SK-N-SH treated with all-trans-retinoic acid at 6 μM for 48 hours (cell line): ENCODE measurements around the gene TMEM235.

Source experiments
- ATAC-seq: fragments of 200-7000 bp; cut with Tn5 transposase; 3 replicates; pipeline ENCODE4 v1.9.1; 2020; ENCODE audit warnings: mild to moderate bottlenecking, moderate library complexity
- ARNTL ChIP-seq: fragments of 450-650 bp; formaldehyde crosslinking; IDR thresholded peaks from 2 replicates; pipeline ENCODE4 v1.5.0; 2020; ENCODE audit warnings: low read depth, mild to moderate bottlenecking, moderate library complexity, borderline replicate concordance
- BACH2 ChIP-seq: fragments of 250-450 bp; sonication (Bioruptor Pico); IDR thresholded peaks from 2 replicates; pipeline ENCODE4 v1.9.0; 2021; ENCODE audit warnings: mild to moderate bottlenecking, borderline replicate concordance
- CREB5 ChIP-seq: fragments of 250-450 bp; sonication (Bioruptor Pico); IDR thresholded peaks from 2 replicates; pipeline ENCODE4 v1.5.1; 2020; ENCODE audit warnings: low read depth, mild to moderate bottlenecking, moderate library complexity
- CSRNP3 ChIP-seq: fragments of 250-450 bp; sonication (Bioruptor Pico); IDR thresholded peaks from 2 replicates; pipeline ENCODE4 v1.5.1; 2021; ENCODE audit warnings: mild to moderate bottlenecking, moderate library complexity
- ESRRG ChIP-seq: fragments of 250-450 bp; sonication (Bioruptor Pico); IDR thresholded peaks from 2 replicates; pipeline ENCODE4 v1.6.1; 2021; ENCODE audit warnings: mild to moderate bottlenecking
- GLIS3 ChIP-seq: fragments of 250-450 bp; sonication (Bioruptor Pico); IDR thresholded peaks from 2 replicates; pipeline ENCODE4 v1.5.0; 2020; ENCODE audit warnings: mild to moderate bottlenecking, moderate library complexity
- ISL1 ChIP-seq: fragments of 250-450 bp; sonication (Bioruptor Pico); IDR thresholded peaks from 2 replicates; pipeline ENCODE4 v2.1.2; 2022; ENCODE audit warnings: mild to moderate bottlenecking, moderate library complexity
- OSR1 ChIP-seq: fragments of 250-450 bp; sonication (Bioruptor Pico); IDR thresholded peaks from 2 replicates; pipeline ENCODE4 v1.8.0; 2022; ENCODE audit warnings: moderate library complexity, mild to moderate bottlenecking, inconsistent platforms
- PATZ1 ChIP-seq: fragments of 250-450 bp; sonication (Bioruptor Pico); IDR thresholded peaks from 2 replicates; pipeline ENCODE4 v1.8.0; 2020; ENCODE audit warnings: mild to moderate bottlenecking, moderate library complexity, borderline replicate concordance
- POU6F1 ChIP-seq: fragments of 250-450 bp; sonication (Bioruptor Pico); IDR thresholded peaks from 2 replicates; pipeline ENCODE4 v1.8.0; 2021; ENCODE audit warnings: low read depth, mild to moderate bottlenecking, moderate library complexity, borderline replicate concordance
- PPARA ChIP-seq: fragments of 250-450 bp; sonication (Bioruptor Pico); IDR thresholded peaks from 2 replicates; pipeline ENCODE4 v1.5.0; 2020; ENCODE audit warnings: mild to moderate bottlenecking, borderline replicate concordance
- RARB ChIP-seq: fragments of 250-450 bp; sonication (Bioruptor Pico); IDR thresholded peaks from 2 replicates; pipeline ENCODE4 v1.8.0; 2021; ENCODE audit warnings: mild to moderate bottlenecking, moderate library complexity
- SNAI2 ChIP-seq: fragments of 250-450 bp; sonication (Bioruptor Pico); IDR thresholded peaks from 2 replicates; pipeline ENCODE4 v1.5.0; 2020; ENCODE audit warnings: mild to moderate bottlenecking, moderate library complexity
- TCF4 ChIP-seq: fragments of 250-450 bp; sonication (Bioruptor Pico); IDR thresholded peaks from 2 replicates; pipeline ENCODE4 v1.8.0; 2021; ENCODE audit warnings: mild to moderate bottlenecking, moderate library complexity, borderline replicate concordance
- TOX ChIP-seq: fragments of 250-450 bp; sonication (Bioruptor Pico); IDR thresholded peaks from 2 replicates; pipeline ENCODE4 v1.8.0; 2021; ENCODE audit warnings: mild to moderate bottlenecking, moderate library complexity, borderline replicate concordance
- TSHZ2 ChIP-seq: fragments of 250-450 bp; sonication (Bioruptor Pico); IDR thresholded peaks from 2 replicates; pipeline ENCODE4 v1.5.0; 2020; ENCODE audit warnings: mild to moderate bottlenecking, moderate library complexity
- ZC3H10 ChIP-seq: fragments of 250-450 bp; sonication (Bioruptor Pico); IDR thresholded peaks from 2 replicates; pipeline ENCODE4 v1.5.1; 2021; ENCODE audit warnings: mild to moderate bottlenecking, moderate library complexity
- ZFP30 ChIP-seq: fragments of 450-650 bp; formaldehyde crosslinking; IDR thresholded peaks from 2 replicates; pipeline ENCODE4 v1.5.0; 2022; ENCODE audit warnings: mild to moderate bottlenecking, moderate library complexity
- ZNF70 ChIP-seq: fragments of 450-650 bp; formaldehyde crosslinking; IDR thresholded peaks from 2 replicates; pipeline ENCODE4 v1.5.0; 2020; ENCODE audit warnings: mild to moderate bottlenecking, moderate library complexity

TMEM235 gene

GRCh38 chr17:78253946-78254672 is 22.7 kb downstream of the TMEM235 start (continued):
- TF ChIP-seq CSRNP3 (CRISPR knock-in tag) (no peak), TCF4 (no peak), ZFP30 (CRISPR knock-in tag) (0 out of 2 replicates have a peak, but pooled peaks have one; percentile 7), TOX (CRISPR knock-in tag) (no peak), CREB5 (CRISPR knock-in tag) (no peak), OSR1 (CRISPR knock-in tag) (no peak), TSHZ2 (CRISPR knock-in tag) (peak; percentile 82), ZNF70 (CRISPR knock-in tag) (0 out of 2 replicates have a peak, but pooled peaks have one; percentile 36)

- TF ChIP-seq GLIS3 (CRISPR knock-in tag): no peak
- no peak for TF ChIP-seq PATZ1 (CRISPR knock-in tag)
- TF ChIP-seq ZNF70 (CRISPR knock-in tag): no peak
- no peak for TF ChIP-seq CSRNP3 (CRISPR knock-in tag)
- no peak for TF ChIP-seq TCF4
- TF ChIP-seq PPARA (CRISPR knock-in tag): no peak
- no peak for TF ChIP-seq OSR1 (CRISPR knock-in tag)
- no peak for TF ChIP-seq TSHZ2 (CRISPR knock-in tag)
- TF ChIP-seq ESRRG: no peak
- TF ChIP-seq CREB5 (CRISPR knock-in tag): no peak
- TF ChIP-seq SNAI2 (CRISPR knock-in tag): no peak
- no peak for TF ChIP-seq BACH2 (CRISPR knock-in tag)
- TF ChIP-seq ZC3H10 (CRISPR knock-in tag): no peak
- no peak for TF ChIP-seq RARB (CRISPR knock-in tag)
- no peak for TF ChIP-seq POU6F1 (CRISPR knock-in tag)
- TF ChIP-seq TOX (CRISPR knock-in tag): no peak
- no peak for TF ChIP-seq ARNTL (CRISPR knock-in tag)
- no peak for TF ChIP-seq ISL1 (CRISPR knock-in tag)
Measured at GRCh38 chr17:78255029-78255656, 23.7 kb downstream of the TMEM235 start.

More at GRCh38 chr17:78255029-78255656, 23.7 kb downstream of the TMEM235 start:
- ATAC-seq: no peak
